ENCODE measurements around the gene GBX1. TPM values are rescaled to one million over a fixed set of nuclear protein-coding genes. Genes with fewer than 3 reads are reported as not detected.

GBX1 gene
- total RNA-seq, 3 donors from 2014 or later, result not detected

- no peak for DNase-seq (ENCODE audit: low spot score in 2 of 2)
- H3K27me3 ChIP-seq, result no peaks in the 10 kb centered on the region
- H3K27ac ChIP-seq, result no peak overlapping the region
- peaks cover 0 to 5% of the 10 kb centered on the region in 2 donors for H3K4me1 ChIP-seq
- H3K4me3 ChIP-seq, result no peak overlapping the region
- no peaks in the 10 kb centered on the region for H3K9me3 ChIP-seq
- intact Hi-C loops (cut with DNase I; ENCODE audit: low total_unique reads), result no loop called here
- TF ChIP-seq POLR2A (IDR thresholded peaks at IDR 0.05) (no peak), POLR2AphosphoS5 (IDR thresholded peaks at IDR 0.05) (no peak), CTCF (IDR thresholded peaks at IDR 0.05) (no peak)
- peaks cover 10% of the 10 kb centered on the region for H3K36me3 ChIP-seq
Measured at GRCh38 chr7:151120896-151121295, 46.6 kb downstream of the GBX1 start.

GRCh38 chr7:151119902-151120301 lies 47.6 kb downstream of the GBX1 start:
- H3K36me3 ChIP-seq, result peaks cover 10% of the 10 kb centered on the region

GRCh38 chr7:151119055-151119415 lies 48.5 kb downstream of the GBX1 start:
- TF ChIP-seq CTCF (IDR thresholded peaks at IDR 0.05), result no peak
- TF ChIP-seq POLR2AphosphoS5 (IDR thresholded peaks at IDR 0.05), result no peak
- TF ChIP-seq POLR2A (IDR thresholded peaks at IDR 0.05), result no peak
- H3K9me3 ChIP-seq, result no peaks in the 10 kb centered on the region
- H3K4me1 ChIP-seq, result peaks cover 0 to 4% of the 10 kb centered on the region in 2 donors
- H3K4me3 ChIP-seq, result no peak overlapping the region
- intact Hi-C loops (cut with DNase I; ENCODE audit: low total_unique reads), result loop anchor here (5.0 to 10.0 kb wide), 2 partner anchors 104 to 1857 kb away; partner anchors contain the start of gene ZNF783
- no peak for DNase-seq (ENCODE audit: low spot score in 2 of 2)
- peaks cover 10% of the 10 kb centered on the region for H3K36me3 ChIP-seq
- H3K27ac ChIP-seq, result no peak overlapping the region
- H3K27me3 ChIP-seq, result no peaks in the 10 kb centered on the region

More at GRCh38 chr7:151119902-151120301, 47.6 kb downstream of the GBX1 start:
- H3K9me3 ChIP-seq, result no peaks in the 10 kb centered on the region
- TF ChIP-seq POLR2AphosphoS5 (IDR thresholded peaks at IDR 0.05), result no peak
- H3K4me3 ChIP-seq, result no peak overlapping the region
- no peaks in the 10 kb centered on the region for H3K4me1 ChIP-seq
- intact Hi-C loops (cut with DNase I; ENCODE audit: low total_unique reads), result loop anchor here (5.0 to 10.0 kb wide), 2 partner anchors 105 to 1858 kb away; partner anchors contain the start of gene ZNF783
- no peaks in the 10 kb centered on the region for H3K27me3 ChIP-seq
- H3K27ac ChIP-seq, result no peak overlapping the region
- no peak for DNase-seq (ENCODE audit: low spot score in 2 of 2)

- Histone ChIP-seq H3K9me3 (no peaks in the 10 kb centered on the region), H3K27ac (no peak overlapping the region), H3K27me3 (no peaks in the 10 kb centered on the region), H3K4me1 (peaks cover 0 to 4% of the 10 kb centered on the region in 2 donors), H3K36me3 (peaks cover 10% of the 10 kb centered on the region), H3K4me3 (no peak overlapping the region)
- no peak for DNase-seq (ENCODE audit: low spot score in 2 of 2)
- intact Hi-C loops (cut with DNase I; ENCODE audit: low total_unique reads), result loop anchor here (5.0 to 10.0 kb wide), 2 partner anchors 104 to 1856 kb away; partner anchors contain the start of gene ZNF783
- TF ChIP-seq POLR2AphosphoS5 (IDR thresholded peaks at IDR 0.05) (no peak), CTCF (IDR thresholded peaks at IDR 0.05) (no peak), POLR2A (IDR thresholded peaks at IDR 0.05) (no peak)
Measured at GRCh38 chr7:151118108-151119054, 49.1 kb downstream of the GBX1 start.

GRCh38 chr7:151117565-151117964 lies 49.9 kb downstream of the GBX1 start:
- TF ChIP-seq POLR2A (IDR thresholded peaks at IDR 0.05), result no peak
- no peak for TF ChIP-seq POLR2AphosphoS5 (IDR thresholded peaks at IDR 0.05)
- no peak for TF ChIP-seq CTCF (IDR thresholded peaks at IDR 0.05)
- DNase-seq (ENCODE audit: low spot score in 2 of 2), result no peak
- Histone ChIP-seq H3K4me3 (no peak overlapping the region), H3K9me3 (no peaks in the 10 kb centered on the region), H3K27me3 (no peaks in the 10 kb centered on the region), H3K4me1 (peaks cover 0 to 4% of the 10 kb centered on the region in 2 donors), H3K27ac (no peak overlapping the region), H3K36me3 (peaks cover 10% of the 10 kb centered on the region)
- intact Hi-C loops (cut with DNase I; ENCODE audit: low total_unique reads), result loop anchor here (5.0 to 10.0 kb wide), 2 partner anchors 103 to 1855 kb away; partner anchors contain the start of gene ZNF783

Data from breast epithelium (tissue), 4 donors.